Airway epithelial cell (primary cell): ENCODE measurements around the gene PEX3. TPM values are rescaled to one million over a fixed set of nuclear protein-coding genes. Genes with fewer than 3 reads are reported as not detected.

Experiments
- total RNA-seq: library from RNA; depleted of rRNA; stranded (reverse); fragments of >200 nt; gene quantifications from 2 replicates; pipeline ENCODE4 v1.2.3, GENCODE V29; 2015

PEX3 gene, protein sequence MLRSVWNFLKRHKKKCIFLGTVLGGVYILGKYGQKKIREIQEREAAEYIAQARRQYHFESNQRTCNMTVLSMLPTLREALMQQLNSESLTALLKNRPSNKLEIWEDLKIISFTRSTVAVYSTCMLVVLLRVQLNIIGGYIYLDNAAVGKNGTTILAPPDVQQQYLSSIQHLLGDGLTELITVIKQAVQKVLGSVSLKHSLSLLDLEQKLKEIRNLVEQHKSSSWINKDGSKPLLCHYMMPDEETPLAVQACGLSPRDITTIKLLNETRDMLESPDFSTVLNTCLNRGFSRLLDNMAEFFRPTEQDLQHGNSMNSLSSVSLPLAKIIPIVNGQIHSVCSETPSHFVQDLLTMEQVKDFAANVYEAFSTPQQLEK
- 12.8 and 17.7 TPM in 2 replicates for total RNA-seq

GRCh38 chr6:143450453-143451371 lies at the start of gene PEX3, which contains the start of gene ADAT2:
TSS of gene PEX3 (plus strand) at chr6:143450805. CDS start at chr6:143451043, 238 bp downstream.
TSS of gene ADAT2 (minus strand) at chr6:143450695. CDS start at chr6:143450658, 37 bp downstream.

DNA sequence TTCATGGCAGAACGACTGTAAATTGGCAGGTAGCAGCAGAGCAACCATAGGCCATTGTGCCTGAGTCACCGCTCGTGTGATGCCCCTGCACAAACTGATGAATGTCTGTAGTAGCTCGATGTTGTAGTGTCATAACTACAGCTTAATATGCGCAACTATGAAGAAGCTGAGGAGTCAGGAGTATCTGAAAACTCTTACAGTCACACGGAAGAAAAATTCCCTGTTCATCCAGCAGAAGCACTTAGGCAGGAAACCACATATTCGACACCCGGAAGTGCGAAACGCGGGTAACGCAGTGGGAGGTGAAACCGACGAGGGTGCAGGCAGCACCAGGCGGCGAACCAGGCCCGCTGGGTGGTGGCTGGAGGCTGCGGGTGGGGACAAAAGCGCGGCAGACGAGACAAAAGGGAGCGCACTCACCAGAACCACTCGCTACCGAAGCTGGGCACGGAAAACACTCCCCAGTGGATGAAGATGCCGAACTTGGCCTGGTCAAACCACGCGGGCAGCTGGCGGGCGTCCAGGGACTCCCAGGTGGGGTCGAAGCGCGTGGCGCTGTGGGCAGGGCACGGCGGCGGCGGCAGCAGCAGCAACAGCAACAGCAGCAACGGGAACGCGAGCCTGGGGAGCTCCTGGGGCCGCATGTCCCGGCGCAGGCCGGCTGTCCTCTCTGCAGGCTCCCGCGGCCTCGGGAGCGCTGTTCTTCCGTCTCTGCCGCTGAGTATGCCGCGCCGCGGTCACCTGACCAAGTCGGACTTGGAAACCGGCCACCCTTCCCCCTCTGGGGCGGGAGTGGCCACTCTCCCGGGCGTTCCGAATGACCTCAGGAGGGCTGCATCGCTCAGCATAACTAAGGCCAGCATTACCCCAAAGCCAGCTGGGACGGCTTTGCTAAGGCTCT lies 60.6 kb downstream of the PEX3 start, which contains the start of gene FUCA2:
FUCA2 (minus strand) TSS at position 730 of the 901 bp plus-strand sequence; CDS start at position 644, 86 bp downstream.

Other genes starting within 250 kb of the PEX3 start
- gene ADAT2, start 110 bp upstream of the PEX3 start, total RNA-seq = 4.9 and 7.5 TPM in 2 replicates
- gene FUCA2, start 60.9 kb downstream of the PEX3 start, total RNA-seq = 17.4 and 31.8 TPM in 2 replicates
- gene PHACTR2, start 227.2 kb downstream of the PEX3 start, total RNA-seq = 16.1 and 24.6 TPM in 2 replicates